ENCODE measurements around the gene ATG3. TPM values are rescaled to one million over a fixed set of nuclear protein-coding genes. Genes with fewer than 3 reads are reported as not detected.
A peak's percentile ranks its signal among the peaks of the same experiment; 100 is the strongest.

ATG3 gene
- total RNA-seq, 1 experiment from 2014 or later = 59.3 TPM

DNA sequence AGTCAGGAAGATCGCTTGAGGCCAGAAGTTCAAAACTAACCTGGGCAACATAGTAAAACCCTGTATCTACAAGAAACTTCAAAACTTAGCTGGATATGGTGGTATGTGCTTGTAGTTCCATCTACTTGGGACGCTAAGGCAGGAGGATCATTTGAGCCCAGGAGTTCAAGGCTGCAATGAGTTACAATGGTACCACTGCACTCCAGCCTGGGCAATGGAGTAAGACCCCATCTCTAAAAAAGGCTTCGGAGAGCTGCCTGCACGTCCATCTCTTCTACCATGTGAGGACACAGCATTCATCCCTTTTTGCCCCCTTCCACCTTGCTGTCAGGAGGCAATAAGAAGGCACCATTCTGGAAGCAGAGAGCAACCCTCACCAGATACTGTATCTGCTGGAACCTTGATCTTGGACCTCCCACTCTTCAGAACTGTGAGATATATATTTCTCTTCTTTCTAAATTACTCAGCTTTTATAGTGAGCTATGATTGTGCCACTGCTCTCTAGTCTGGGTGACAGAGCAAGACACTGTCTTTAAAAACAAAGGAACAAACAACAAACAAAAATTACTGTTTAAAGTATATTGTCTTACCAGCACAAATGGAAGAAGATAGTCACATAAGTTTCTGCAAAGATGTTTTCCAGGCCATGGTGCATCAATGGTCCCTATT lies 58.3 kb downstream of the ATG3 start:
- no peaks in the 10 kb centered on the region for H3K79me1 ChIP-seq (ENCODE audit: insufficient read depth, low read depth, low read length, poor library complexity, severe bottlenecking)
- H3K9me3 ChIP-seq (ENCODE audit: control insufficient read depth, low read depth, low read length) = no peaks in the 10 kb centered on the region
- WGBS (ENCODE audit: extremely low coverage, insufficient read length, low lambda C conversion rate) = no CpG with 5 or more reads among the region's 4 CpGs
- no peak overlapping the region for H2BK120ac ChIP-seq (ENCODE audit: low read depth, low read length, poor library complexity, severe bottlenecking)
- Mint-ChIP-seq H3K27ac (peak overlapping the region in 1 of 3 experiments; percentile 8; a peak in 1 of 7 replicates), H3K9me3 (peaks cover 3 to 4% of the 10 kb centered on the region in 2 experiments; a peak in 3 of 5 replicates), H3K27me3 (ENCODE audit: low read depth) (no peaks in the 10 kb centered on the region; the same call in 1 of the 2 replicates), H3K4me3 (no peak overlapping the region), H3K4me1 (peaks cover 4 to 7% of the 10 kb centered on the region in 2 experiments; a peak in 3 of 4 replicates), H3K36me3 (ENCODE audit: insufficient read depth in 1 of 3, low read depth in 3 of 3) (peaks cover 0 to 4% (median 3%) of the 10 kb centered on the region in 3 experiments; a peak in 3 of 7 replicates)
- no peak overlapping the region for H3T11ph ChIP-seq (ENCODE audit: low read length)
- H2AFZ ChIP-seq (ENCODE audit: low read length) = no peak overlapping the region
- no peak for DNase-seq
- H3K23me2 ChIP-seq (ENCODE audit: insufficient read length, low read depth, low read length, poor library complexity, severe bottlenecking) = no peaks in the 10 kb centered on the region
- no peak overlapping the region for H3K4ac ChIP-seq (ENCODE audit: low read depth, low read length)
- no peak overlapping the region for H2BK20ac ChIP-seq (ENCODE audit: low read depth, low read length, poor library complexity, severe bottlenecking)
- no peak overlapping the region for H2AK5ac ChIP-seq (ENCODE audit: insufficient read length, low read length)
- no peak overlapping the region for H3K4me2 ChIP-seq (ENCODE audit: insufficient read depth, insufficient read length, low read length)
- TF ChIP-seq, protein P1, sequence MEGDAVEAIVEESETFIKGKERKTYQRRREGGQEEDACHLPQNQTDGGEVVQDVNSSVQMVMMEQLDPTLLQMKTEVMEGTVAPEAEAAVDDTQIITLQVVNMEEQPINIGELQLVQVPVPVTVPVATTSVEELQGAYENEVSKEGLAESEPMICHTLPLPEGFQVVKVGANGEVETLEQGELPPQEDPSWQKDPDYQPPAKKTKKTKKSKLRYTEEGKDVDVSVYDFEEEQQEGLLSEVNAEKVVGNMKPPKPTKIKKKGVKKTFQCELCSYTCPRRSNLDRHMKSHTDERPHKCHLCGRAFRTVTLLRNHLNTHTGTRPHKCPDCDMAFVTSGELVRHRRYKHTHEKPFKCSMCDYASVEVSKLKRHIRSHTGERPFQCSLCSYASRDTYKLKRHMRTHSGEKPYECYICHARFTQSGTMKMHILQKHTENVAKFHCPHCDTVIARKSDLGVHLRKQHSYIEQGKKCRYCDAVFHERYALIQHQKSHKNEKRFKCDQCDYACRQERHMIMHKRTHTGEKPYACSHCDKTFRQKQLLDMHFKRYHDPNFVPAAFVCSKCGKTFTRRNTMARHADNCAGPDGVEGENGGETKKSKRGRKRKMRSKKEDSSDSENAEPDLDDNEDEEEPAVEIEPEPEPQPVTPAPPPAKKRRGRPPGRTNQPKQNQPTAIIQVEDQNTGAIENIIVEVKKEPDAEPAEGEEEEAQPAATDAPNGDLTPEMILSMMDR (conservative IDR thresholded peaks at IDR 0.05) = no peak
- H4K20me1 ChIP-seq (ENCODE audit: control insufficient read depth, insufficient read depth, insufficient read length) = no peaks in the 10 kb centered on the region
- H3K4me1 ChIP-seq (ENCODE audit: insufficient read depth, low read length) = no peaks in the 10 kb centered on the region
- no peak overlapping the region for H4K91ac ChIP-seq (ENCODE audit: insufficient read length, low read depth, low read length)
- no peak overlapping the region for H2BK5ac ChIP-seq (ENCODE audit: insufficient read length, low read length)
- H3K18ac ChIP-seq (ENCODE audit: insufficient read length, low read depth, low read length) = no peak overlapping the region
- H2BK15ac ChIP-seq (ENCODE audit: low read depth, low read length) = no peak overlapping the region
- no peak overlapping the region for H3K56ac ChIP-seq (ENCODE audit: insufficient read length, low read depth, low read length)
- H4K8ac ChIP-seq (replicated peaks; ENCODE audit: insufficient read length, low read depth, low read length) = no peak overlapping the region
- no peak overlapping the region for H3K23ac ChIP-seq (ENCODE audit: insufficient read length, low read depth, low read length)
- H3K9ac ChIP-seq (ENCODE audit: extremely low read depth, insufficient read length, low read length) = no peak overlapping the region
- no peaks in the 10 kb centered on the region for H3K79me2 ChIP-seq (ENCODE audit: insufficient read depth, low read length)
- no peak overlapping the region for H3K14ac ChIP-seq (ENCODE audit: insufficient read depth, low read length)
- H3K27ac ChIP-seq (ENCODE audit: insufficient read length, low read depth, low read length) = no peak overlapping the region
- H2BK12ac ChIP-seq (ENCODE audit: insufficient read length, low read depth, low read length) = no peak overlapping the region
- no peak overlapping the region for H4K5ac ChIP-seq (ENCODE audit: insufficient read length, low read depth, low read length)
- no peaks in the 10 kb centered on the region for H3K27me3 ChIP-seq (ENCODE audit: insufficient read depth, low read length)

All from H9 (cell line).